ENCODE data around the gene AMN1. TPM values are rescaled to one million over a fixed set of nuclear protein-coding genes. Genes with fewer than 3 reads are reported as not detected.
"Not testable (repeated sequence)": the region's sequence is repeated elsewhere in the genome, so short reads cannot be mapped to it uniquely, and the experiment has no call there.

Gene AMN1
- total RNA-seq, 5 donors from 2014 or later (not counting 1 experiment from before 2014, with no cell fraction given): 8.4 to 13.6 (median 12.2) TPM

DNA sequence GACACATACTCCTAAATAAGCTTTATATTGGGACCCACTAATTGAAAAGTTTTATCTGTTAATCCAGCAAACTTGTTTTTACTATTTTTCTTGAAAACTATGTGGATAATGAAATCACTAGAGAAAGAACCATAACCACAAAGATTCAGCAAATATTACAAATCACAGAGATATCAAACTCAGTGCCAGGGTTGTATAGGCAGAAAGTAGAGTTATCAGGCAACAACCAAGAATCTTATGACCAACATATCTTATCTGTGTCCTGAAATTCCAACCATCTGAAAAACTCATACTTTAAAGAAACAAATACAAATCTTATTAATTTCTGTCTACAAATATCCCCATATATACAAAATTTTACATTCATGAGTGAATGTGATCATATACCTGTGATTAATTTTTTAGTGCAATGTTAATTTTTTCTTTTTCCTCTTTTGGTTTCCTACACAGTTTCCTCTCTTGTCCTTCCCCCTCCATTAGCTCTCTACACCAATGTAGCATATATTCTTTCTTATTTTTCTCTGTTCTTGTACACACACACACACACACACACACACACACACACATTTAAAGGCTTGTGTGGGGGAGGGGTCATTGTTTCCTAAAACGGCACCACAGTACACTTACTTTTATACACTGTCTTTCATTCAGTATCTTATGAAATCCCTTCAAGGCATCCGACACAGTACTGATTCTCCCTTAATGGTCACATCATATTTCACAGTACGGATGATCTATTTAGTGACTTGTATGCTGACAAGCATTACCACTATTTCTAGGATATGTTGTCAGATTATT is 18.6 kb downstream of the AMN1 start:
- no peak for DNase-seq
- no peak overlapping the region for H3K4me3 ChIP-seq (ENCODE audit: control insufficient read depth in 1 of 2, extremely low read depth in 1 of 2, low read length in 1 of 2)
- peaks cover 0 to 2% of the 10 kb centered on the region in 2 experiments for H3K4me1 ChIP-seq (ENCODE audit: control insufficient read depth in 1 of 2, extremely low read depth in 1 of 2, insufficient read depth in 2 of 2, low read length in 2 of 2)
- H3K9me3 Mint-ChIP-seq: peaks cover 8 to 27% (median 17%) of the 10 kb centered on the region in 3 donors
- H3K36me3 Mint-ChIP-seq: peaks cover 45% of the 10 kb centered on the region
- ChIA-PET CTCF (interaction anchor here (0.6 kb wide), 2 partner anchors 343 to 472 kb away, joined by 4 to 5 read pairs; no protein-coding TSS in a partner anchor), POLR2A (no interaction called here)
- H3K27ac ChIP-seq (ENCODE audit: low read length): no peak overlapping the region
- WGBS (ENCODE audit: insufficient coverage): no CpG with 5 or more reads among the region's 3 CpGs
- H3K4me1 Mint-ChIP-seq: peaks cover 15 to 17% (median 17%) of the 10 kb centered on the region in 3 donors
- H3K4me3 Mint-ChIP-seq: no peak overlapping the region
- H3K9me3 ChIP-seq: no peaks in the 10 kb centered on the region
- H3K27me3 ChIP-seq (replicated peaks in 1 of 2; ENCODE audit: control insufficient read depth in 2 of 2, extremely low read depth in 1 of 2, insufficient read depth in 2 of 2, low read length in 1 of 2): no peaks in the 10 kb centered on the region
- H3K36me3 ChIP-seq (ENCODE audit: control insufficient read depth in 2 of 2, extremely low read depth in 1 of 2, insufficient read depth in 1 of 2, low read length in 1 of 2): peaks cover 0 to 4% of the 10 kb centered on the region in 2 donors
- no peak for ATAC-seq (replicated peaks in 1 of 4)
- peak overlapping the region; percentile 16 to 53 for H3K27ac Mint-ChIP-seq
- no peaks in the 10 kb centered on the region for H3K27me3 Mint-ChIP-seq

DNA sequence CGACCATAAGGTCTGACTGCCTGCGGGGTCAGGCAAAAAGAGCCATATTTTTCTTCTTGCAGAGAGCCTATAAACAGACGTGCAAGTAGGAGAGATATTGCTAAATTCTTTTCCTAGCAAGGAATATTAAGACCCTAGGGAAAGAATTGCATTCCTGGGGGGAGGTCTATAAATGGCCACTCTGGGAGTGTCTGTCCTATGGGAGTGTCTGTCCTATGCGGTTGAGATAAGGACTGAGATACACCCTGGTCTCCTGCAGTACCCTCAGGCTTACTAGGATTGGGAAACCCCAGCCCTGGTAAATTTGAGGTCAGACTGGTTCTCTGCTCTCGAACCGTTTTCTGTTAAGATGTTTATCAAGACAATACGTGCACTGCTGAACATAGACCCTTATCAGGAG is 20.7 kb downstream of the AMN1 start:
- H3K27me3 ChIP-seq (replicated peaks in 1 of 2; ENCODE audit: control insufficient read depth in 2 of 2, extremely low read depth in 1 of 2, insufficient read depth in 2 of 2, low read length in 1 of 2); H3K27me3 Mint-ChIP-seq; DNase-seq; H3K4me1 ChIP-seq (ENCODE audit: control insufficient read depth in 1 of 2, extremely low read depth in 1 of 2, insufficient read depth in 2 of 2, low read length in 2 of 2); H3K4me3 Mint-ChIP-seq; CTCF ChIA-PET; H3K9me3 ChIP-seq; ATAC-seq (replicated peaks in 1 of 4); H3K27ac ChIP-seq (ENCODE audit: low read length); H3K27ac Mint-ChIP-seq; H3K36me3 ChIP-seq (ENCODE audit: control insufficient read depth in 2 of 2, extremely low read depth in 1 of 2, insufficient read depth in 1 of 2, low read length in 1 of 2); H3K4me3 ChIP-seq (ENCODE audit: control insufficient read depth in 1 of 2, extremely low read depth in 1 of 2, low read length in 1 of 2): not testable (repeated sequence)
- Mint-ChIP-seq H3K36me3 (peaks cover 36% of the 10 kb centered on the region), H3K9me3 (peaks cover 8 to 26% (median 17%) of the 10 kb centered on the region in 3 donors), H3K4me1 (peaks cover 24 to 32% (median 26%) of the 10 kb centered on the region in 3 donors)
- POLR2A ChIA-PET: interaction anchor here in 1 of 2 donors (0.6 kb wide), 1 partner anchor 32 kb away, joined by 3 read pairs; no protein-coding TSS in a partner anchor
- WGBS (ENCODE audit: insufficient coverage): 90% methylated on average over 2 of the region's 7 CpGs

DNA sequence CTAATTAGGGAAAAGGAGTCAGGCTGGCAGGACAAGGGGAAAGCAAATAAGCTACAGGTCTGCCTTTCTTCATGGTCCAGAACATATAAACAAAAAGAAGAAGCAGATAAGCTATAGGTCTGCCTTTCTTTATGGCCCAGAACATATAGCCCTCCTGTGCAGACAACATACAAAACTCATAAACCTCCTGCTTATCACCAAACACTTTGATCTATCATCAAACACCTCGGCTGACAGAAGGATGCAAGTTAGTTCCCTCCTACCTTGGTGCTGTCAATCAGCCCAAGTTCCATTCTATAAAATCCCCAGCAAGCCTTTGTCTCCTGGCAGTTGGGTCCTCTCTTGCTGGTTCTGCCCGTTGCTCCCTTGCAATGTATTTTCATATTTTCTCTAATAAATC is 23.2 kb downstream of the AMN1 start:
- peak in 2 of 4 experiments; percentile 32 to 68 for ATAC-seq (replicated peaks in 1 of 4)
- peaks cover 39% of the 10 kb centered on the region for H3K36me3 Mint-ChIP-seq
- H3K4me3 Mint-ChIP-seq: no peak overlapping the region
- peaks cover 24 to 31% (median 26%) of the 10 kb centered on the region in 3 donors for H3K4me1 Mint-ChIP-seq
- H3K27ac Mint-ChIP-seq: peak overlapping the region; percentile 37 to 65
- 40% methylated on average over 1 of the region's 2 CpGs for WGBS (ENCODE audit: insufficient coverage)
- Histone ChIP-seq H3K9me3 (no peaks in the 10 kb centered on the region), H3K36me3 (ENCODE audit: control insufficient read depth in 2 of 2, extremely low read depth in 1 of 2, insufficient read depth in 1 of 2, low read length in 1 of 2) (peaks cover 0 to 4% of the 10 kb centered on the region in 2 donors), H3K4me3 (ENCODE audit: control insufficient read depth in 1 of 2, extremely low read depth in 1 of 2, low read length in 1 of 2) (no peak overlapping the region), H3K27me3 (replicated peaks in 1 of 2; ENCODE audit: control insufficient read depth in 2 of 2, extremely low read depth in 1 of 2, insufficient read depth in 2 of 2, low read length in 1 of 2) (no peaks in the 10 kb centered on the region), H3K4me1 (ENCODE audit: control insufficient read depth in 1 of 2, extremely low read depth in 1 of 2, insufficient read depth in 2 of 2, low read length in 2 of 2) (peaks cover 0 to 2% of the 10 kb centered on the region in 2 experiments), H3K27ac (ENCODE audit: low read length) (no peak overlapping the region)
- H3K27me3 Mint-ChIP-seq: no peaks in the 10 kb centered on the region
- H3K9me3 Mint-ChIP-seq: peaks cover 8 to 26% (median 17%) of the 10 kb centered on the region in 3 donors
- DNase-seq: peak in 2 of 35 experiments; percentile 20 to 29
- ChIA-PET POLR2A (interaction anchor here in 1 of 2 donors (0.5 kb wide), 1 partner anchor 276 kb away, joined by 3 read pairs; no protein-coding TSS in a partner anchor), CTCF (no interaction called here)

DNA sequence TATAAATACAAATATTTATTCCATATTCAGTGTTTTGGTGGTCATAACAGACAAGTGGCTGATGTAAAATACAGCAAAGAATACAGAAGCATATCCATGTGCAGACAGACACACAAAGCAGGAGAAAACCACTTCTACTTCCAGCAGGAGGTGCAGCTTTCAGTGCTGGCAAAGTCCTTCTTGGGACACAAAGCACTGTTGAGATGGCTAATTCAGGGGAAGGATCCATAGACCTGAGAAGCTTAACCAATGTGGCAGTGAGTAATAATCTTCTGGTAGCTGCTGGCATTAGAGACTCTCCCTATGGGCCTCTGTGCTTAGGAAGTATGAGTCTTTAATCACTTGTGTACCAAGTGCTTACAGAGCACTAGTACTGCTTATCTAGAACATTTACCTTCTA is 26.8 kb downstream of the AMN1 start:
- H3K4me1 Mint-ChIP-seq: peaks cover 24 to 28% (median 26%) of the 10 kb centered on the region in 3 donors
- H3K4me3 ChIP-seq (ENCODE audit: control insufficient read depth in 1 of 2, extremely low read depth in 1 of 2, low read length in 1 of 2): no peak overlapping the region
- peaks cover 0 to 2% of the 10 kb centered on the region in 2 experiments for H3K4me1 ChIP-seq (ENCODE audit: control insufficient read depth in 1 of 2, extremely low read depth in 1 of 2, insufficient read depth in 2 of 2, low read length in 2 of 2)
- H3K36me3 Mint-ChIP-seq: peaks cover 34% of the 10 kb centered on the region
- peak in 1 of 35 experiments; percentile 15 for DNase-seq
- no peak for ATAC-seq (replicated peaks in 1 of 4)
- H3K27me3 ChIP-seq (replicated peaks in 1 of 2; ENCODE audit: control insufficient read depth in 2 of 2, extremely low read depth in 1 of 2, insufficient read depth in 2 of 2, low read length in 1 of 2): no peaks in the 10 kb centered on the region
- H3K9me3 Mint-ChIP-seq: peaks cover 0 to 3% (median 0%) of the 10 kb centered on the region in 3 donors
- no peak overlapping the region for H3K27ac ChIP-seq (ENCODE audit: low read length)
- H3K27me3 Mint-ChIP-seq: no peaks in the 10 kb centered on the region
- H3K36me3 ChIP-seq (ENCODE audit: control insufficient read depth in 2 of 2, extremely low read depth in 1 of 2, insufficient read depth in 1 of 2, low read length in 1 of 2): peaks cover 0 to 17% of the 10 kb centered on the region in 2 donors
- H3K4me3 Mint-ChIP-seq: no peak overlapping the region
- POLR2A ChIA-PET: interaction anchor here in 1 of 2 donors (0.6 kb wide), 1 partner anchor 925 kb away, joined by 3 read pairs; no protein-coding TSS in a partner anchor
- no peak overlapping the region for H3K27ac Mint-ChIP-seq
- no peaks in the 10 kb centered on the region for H3K9me3 ChIP-seq
- CTCF ChIA-PET: interaction anchor here (0.6 to 0.8 kb wide), 2 partner anchors 12 to 300 kb away, joined by 3 to 5 read pairs; no protein-coding TSS in a partner anchor

DNA sequence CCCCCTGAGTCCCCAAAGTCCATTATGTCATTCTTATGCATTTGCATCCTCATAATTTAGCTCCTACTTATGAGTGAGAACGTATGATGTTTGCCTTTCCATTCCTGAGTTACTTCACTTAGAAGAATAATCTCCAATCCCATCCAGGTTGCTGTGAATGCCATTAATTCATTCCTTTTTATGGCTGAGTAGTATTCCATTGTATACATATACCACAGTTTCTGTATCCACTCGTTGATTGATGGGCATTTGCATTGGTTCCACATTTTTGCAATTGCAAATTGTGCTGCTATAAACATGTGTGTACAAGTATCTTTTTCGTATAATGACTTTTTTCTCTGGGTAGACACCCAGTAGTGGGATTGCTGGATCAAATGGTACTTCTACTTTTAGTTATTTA is 38.9 kb downstream of the AMN1 start:
- peaks cover 49% of the 10 kb centered on the region for H3K36me3 Mint-ChIP-seq
- H3K4me1 Mint-ChIP-seq; H3K9me3 ChIP-seq; H3K27me3 ChIP-seq (replicated peaks in 1 of 2; ENCODE audit: control insufficient read depth in 2 of 2, extremely low read depth in 1 of 2, insufficient read depth in 2 of 2, low read length in 1 of 2); DNase-seq; H3K27me3 Mint-ChIP-seq; H3K9me3 Mint-ChIP-seq; POLR2A ChIA-PET; H3K4me1 ChIP-seq (ENCODE audit: control insufficient read depth in 1 of 2, extremely low read depth in 1 of 2, insufficient read depth in 2 of 2, low read length in 2 of 2); H3K4me3 Mint-ChIP-seq; H3K4me3 ChIP-seq (ENCODE audit: control insufficient read depth in 1 of 2, extremely low read depth in 1 of 2, low read length in 1 of 2); H3K27ac ChIP-seq (ENCODE audit: low read length); H3K27ac Mint-ChIP-seq; ATAC-seq (replicated peaks in 1 of 4): not testable (repeated sequence)
- CTCF ChIA-PET: interaction anchor here (0.5 to 1.5 kb wide), 4 partner anchors 12 to 1053 kb away, joined by 3 to 4 read pairs (median 3); no protein-coding TSS in a partner anchor
- H3K36me3 ChIP-seq (ENCODE audit: control insufficient read depth in 2 of 2, extremely low read depth in 1 of 2, insufficient read depth in 1 of 2, low read length in 1 of 2): peaks cover 10 to 15% of the 10 kb centered on the region in 2 donors
- no CpG with 5 or more reads among the region's 3 CpGs for WGBS (ENCODE audit: insufficient coverage)

DNA sequence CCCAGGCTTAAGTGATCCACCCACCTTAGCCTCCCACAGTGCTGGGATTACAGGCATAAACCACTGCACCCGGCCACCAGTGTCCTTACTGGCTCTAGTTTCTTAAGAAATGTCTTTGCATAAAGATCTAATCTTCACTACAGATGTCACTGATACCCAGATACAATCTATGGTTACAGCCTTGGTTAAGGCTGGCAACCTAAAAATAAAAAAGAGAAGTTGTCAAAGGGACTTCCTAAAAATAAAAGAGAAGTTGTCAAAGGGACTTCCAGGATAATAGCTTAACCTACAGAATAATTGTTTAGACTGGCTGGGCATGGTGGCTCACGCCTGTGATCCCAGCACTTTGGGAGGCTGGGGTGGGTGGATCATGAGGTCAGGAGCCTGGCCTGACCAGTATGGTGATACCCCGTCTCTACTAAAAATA is 41.7 kb downstream of the AMN1 start:
- Mint-ChIP-seq H3K4me1 (peaks cover 2 to 9% (median 9%) of the 10 kb centered on the region in 3 donors), H3K27ac (peak overlapping the region; percentile 48 to 76), H3K4me3 (no peak overlapping the region), H3K36me3 (peaks cover 66% of the 10 kb centered on the region), H3K9me3 (peaks cover 3 to 11% (median 7%) of the 10 kb centered on the region in 3 donors), H3K27me3 (no peaks in the 10 kb centered on the region)
- Histone ChIP-seq H3K27ac (ENCODE audit: low read length) (no peak overlapping the region), H3K9me3 (peaks cover 5% of the 10 kb centered on the region), H3K36me3 (ENCODE audit: control insufficient read depth in 2 of 2, extremely low read depth in 1 of 2, insufficient read depth in 1 of 2, low read length in 1 of 2) (peaks cover 9 to 10% of the 10 kb centered on the region in 2 donors), H3K4me3 (ENCODE audit: control insufficient read depth in 1 of 2, extremely low read depth in 1 of 2, low read length in 1 of 2) (no peak overlapping the region), H3K27me3 (replicated peaks in 1 of 2; ENCODE audit: control insufficient read depth in 2 of 2, extremely low read depth in 1 of 2, insufficient read depth in 2 of 2, low read length in 1 of 2) (no peaks in the 10 kb centered on the region), H3K4me1 (ENCODE audit: control insufficient read depth in 1 of 2, extremely low read depth in 1 of 2, insufficient read depth in 2 of 2, low read length in 2 of 2) (peaks cover 0 to 5% of the 10 kb centered on the region in 2 experiments)
- CTCF ChIA-PET: interaction anchor here in 1 of 2 donors (0.9 kb wide), 1 partner anchor 34 kb away, joined by 6 read pairs; no protein-coding TSS in a partner anchor
- no peak for ATAC-seq (replicated peaks in 1 of 4)
- DNase-seq: no peak
- WGBS (ENCODE audit: insufficient coverage): no CpG with 5 or more reads among the region's 3 CpGs
- POLR2A ChIA-PET: interaction anchor here in 1 of 2 donors (0.7 kb wide), 1 partner anchor 27 kb away, joined by 3 read pairs; no protein-coding TSS in a partner anchor
